ENCODE results near the gene C6.

DNA sequence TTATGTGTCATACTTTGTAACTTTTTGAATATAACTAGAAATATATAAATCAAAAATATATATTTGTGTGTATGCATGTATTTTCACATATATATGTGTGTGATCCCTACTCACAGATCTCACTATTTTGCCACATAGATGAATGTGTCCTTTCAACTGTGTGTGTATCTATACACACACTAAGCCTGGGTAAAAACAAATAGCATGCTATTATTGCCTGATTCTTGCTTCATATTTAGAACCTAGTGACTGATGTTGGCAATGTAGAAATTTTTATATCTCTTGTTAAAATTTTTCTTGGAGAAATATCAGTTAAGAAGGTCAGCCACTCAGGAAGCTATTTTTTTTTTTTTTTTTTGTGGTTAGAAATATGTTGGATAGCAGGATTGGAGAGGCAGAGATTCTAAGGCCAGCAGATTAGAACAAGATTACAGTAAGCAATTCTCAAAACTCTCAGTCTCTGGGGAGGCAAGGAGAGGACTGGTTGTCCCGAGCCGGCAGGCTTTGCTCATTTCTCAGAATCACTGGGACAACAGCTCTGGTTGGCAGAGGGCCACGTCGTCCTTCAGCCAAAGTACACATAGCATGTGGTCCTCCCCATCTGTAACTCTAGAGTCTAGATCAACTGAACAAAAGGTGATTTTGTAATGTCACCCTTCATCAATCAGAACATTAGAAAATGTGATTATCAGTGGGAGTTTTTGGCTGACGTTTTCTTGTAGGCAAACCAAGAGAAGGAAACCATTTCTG lies 19.7 kb downstream of the C6 start:
- TF ChIP-seq CTCF (IDR thresholded peaks at IDR 0.05; ENCODE audit: insufficient read depth, low read length, poor library complexity, severe bottlenecking), result no peak
- no peak for TF ChIP-seq EZH2phosphoT487 (conservative IDR thresholded peaks at IDR 0.05; ENCODE audit: low read length)
